Measurements from ENCODE around the gene CLK3.

DNA sequence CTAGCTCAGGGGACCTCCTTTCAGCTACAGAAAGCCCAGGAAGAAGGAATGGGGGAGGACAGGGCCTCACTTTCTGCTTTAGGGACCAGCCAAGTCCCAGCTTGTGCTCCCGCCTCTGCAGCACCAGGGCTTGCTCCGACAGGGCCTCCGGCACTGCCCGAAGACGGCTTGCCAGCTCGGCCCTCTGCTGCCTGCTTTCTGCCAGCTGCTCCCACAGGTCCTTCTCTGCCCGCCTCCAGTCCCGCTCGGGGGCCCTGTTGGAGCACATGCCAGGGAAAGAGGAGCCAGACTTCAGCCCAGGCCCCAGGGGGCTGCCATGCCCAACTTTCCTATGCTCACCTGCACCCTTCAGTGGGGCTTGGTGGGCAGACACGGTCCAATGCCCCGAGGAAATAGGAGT lies 4.3 kb upstream of the CLK3 start:
- TF ChIP-seq, protein P1, sequence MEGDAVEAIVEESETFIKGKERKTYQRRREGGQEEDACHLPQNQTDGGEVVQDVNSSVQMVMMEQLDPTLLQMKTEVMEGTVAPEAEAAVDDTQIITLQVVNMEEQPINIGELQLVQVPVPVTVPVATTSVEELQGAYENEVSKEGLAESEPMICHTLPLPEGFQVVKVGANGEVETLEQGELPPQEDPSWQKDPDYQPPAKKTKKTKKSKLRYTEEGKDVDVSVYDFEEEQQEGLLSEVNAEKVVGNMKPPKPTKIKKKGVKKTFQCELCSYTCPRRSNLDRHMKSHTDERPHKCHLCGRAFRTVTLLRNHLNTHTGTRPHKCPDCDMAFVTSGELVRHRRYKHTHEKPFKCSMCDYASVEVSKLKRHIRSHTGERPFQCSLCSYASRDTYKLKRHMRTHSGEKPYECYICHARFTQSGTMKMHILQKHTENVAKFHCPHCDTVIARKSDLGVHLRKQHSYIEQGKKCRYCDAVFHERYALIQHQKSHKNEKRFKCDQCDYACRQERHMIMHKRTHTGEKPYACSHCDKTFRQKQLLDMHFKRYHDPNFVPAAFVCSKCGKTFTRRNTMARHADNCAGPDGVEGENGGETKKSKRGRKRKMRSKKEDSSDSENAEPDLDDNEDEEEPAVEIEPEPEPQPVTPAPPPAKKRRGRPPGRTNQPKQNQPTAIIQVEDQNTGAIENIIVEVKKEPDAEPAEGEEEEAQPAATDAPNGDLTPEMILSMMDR (IDR thresholded peaks at IDR 0.05; ENCODE audit: insufficient read depth, low read length, poor library complexity, severe bottlenecking) = no peak
- no peak for TF ChIP-seq EZH2phosphoT487 (conservative IDR thresholded peaks at IDR 0.05; ENCODE audit: low read length)
